Breast epithelium (tissue), 4 donors: ENCODE measurements around the gene FNDC5. TPM values are rescaled to one million over a fixed set of nuclear protein-coding genes. Genes with fewer than 3 reads are reported as not detected.

Experiments
- DNase-seq, 2 donors: peaks; one replicate each; pipeline ENCODE4 v3.0.0-alpha.2; 2019; ENCODE audit warnings: low spot score in 2 of 2
- H3K27ac ChIP-seq, 2 donors: fragments of 200-600 bp; sonication (generic) in 1 of 2; one replicate each; pipeline ENCODE4 v1.5.1; 2016 to 2019; ENCODE audit warnings: mild to moderate bottlenecking in 1 of 2
- H3K27me3 ChIP-seq, 2 donors: fragments of 200-600 bp; sonication (generic) in 1 of 2; one replicate each; pipeline versions ENCODE4 v1.5.1 to v1.6.0; 2017 to 2019; ENCODE audit warnings: control low read depth in 1 of 2, mild to moderate bottlenecking in 1 of 2
- H3K36me3 ChIP-seq: fragments of 200-600 bp; one replicate; pipeline ENCODE4 v1.5.1; 2019
- H3K4me1 ChIP-seq, 2 donors: fragments of 200-600 bp; sonication (generic); one replicate each; pipeline ENCODE4 v1.5.1; 2016 to 2019; ENCODE audit warnings: control low read depth in 1 of 2
- H3K4me3 ChIP-seq, 3 donors: fragments of 200-600 bp; sonication (generic); 1 replicate in 2 of 3; 2 replicates in 1 of 3; pipeline ENCODE4 v1.5.1; 2016 to 2019; ENCODE audit warnings: mild to moderate bottlenecking in 3 of 3, moderate library complexity in 2 of 3
- H3K9me3 ChIP-seq, 2 donors: fragments of 200-600 bp; sonication (generic) in 1 of 2; one replicate each; pipeline ENCODE4 v1.5.1; 2016 to 2019; ENCODE audit warnings: control low read depth in 1 of 2
- CTCF ChIP-seq, 3 donors: fragments of 450-650 bp; IDR thresholded peaks; one replicate each; pipeline ENCODE4 v1.5.1; 2016 to 2017; ENCODE audit warnings: antibody characterized with exemption in 3 of 3, mild to moderate bottlenecking in 3 of 3, moderate library complexity in 3 of 3
- POLR2A ChIP-seq: fragments of 450-650 bp; IDR thresholded peaks from one replicate; pipeline ENCODE4 v1.6.1; 2016; ENCODE audit warnings: antibody characterized with exemption, mild to moderate bottlenecking, moderate library complexity
- POLR2AphosphoS5 ChIP-seq, 3 donors: sonication (generic); formaldehyde crosslinking; IDR thresholded peaks; one replicate each; pipeline ENCODE4 v1.6.1; 2017; ENCODE audit warnings: antibody characterized with exemption in 3 of 3
- intact Hi-C: fragments of 100-400 bp; cut with DNase I; formaldehyde crosslinking; loops from one replicate; pipeline ENCODE4 v1.15.1; 2023; ENCODE audit warnings: low total_unique reads
- total RNA-seq, 3 donors: library from RNA; depleted of rRNA; stranded (reverse); fragments of >200 nt; gene quantifications; one replicate each; pipeline ENCODE4 v1.1.0, GENCODE V29; 2016

FNDC5 gene
- total RNA-seq, 3 donors from 2014 or later, result 0.59 to 0.96 TPM; not detected in 1

- no peak overlapping the region for H3K27ac ChIP-seq
- H3K4me1 ChIP-seq, result no peaks in the 10 kb centered on the region
- intact Hi-C loops, result no loop called here
- no peak for TF ChIP-seq POLR2AphosphoS5 (IDR thresholded peaks at IDR 0.05)
- no peak for TF ChIP-seq CTCF (IDR thresholded peaks at IDR 0.05)
- no peak for TF ChIP-seq POLR2A
- no peak for DNase-seq
- H3K9me3 ChIP-seq, result no peaks in the 10 kb centered on the region
- no peak overlapping the region for H3K4me3 ChIP-seq
- peaks cover 12% of the 10 kb centered on the region for H3K36me3 ChIP-seq
- no peaks in the 10 kb centered on the region for H3K27me3 ChIP-seq
Measured at GRCh38 chr1:32830092-32830852, 40.4 kb downstream of the FNDC5 start.

GRCh38 chr1:32828341-32828740 lies 42.4 kb downstream of the FNDC5 start:
- intact Hi-C loops, result no loop called here
- Histone ChIP-seq H3K36me3 (peaks cover 8% of the 10 kb centered on the region), H3K27ac (no peak overlapping the region), H3K9me3 (no peaks in the 10 kb centered on the region), H3K4me1 (no peaks in the 10 kb centered on the region), H3K4me3 (no peak overlapping the region), H3K27me3 (no peaks in the 10 kb centered on the region)
- no peak for DNase-seq
- TF ChIP-seq CTCF (IDR thresholded peaks at IDR 0.05) (no peak), POLR2AphosphoS5 (IDR thresholded peaks at IDR 0.05) (no peak), POLR2A (no peak)

GRCh38 chr1:32825181-32825580 lies 45.5 kb downstream of the FNDC5 start:
- DNase-seq, result no peak
- peaks cover 4% of the 10 kb centered on the region for H3K36me3 ChIP-seq
- TF ChIP-seq CTCF (IDR thresholded peaks at IDR 0.05), result no peak
- no peak for TF ChIP-seq POLR2AphosphoS5 (IDR thresholded peaks at IDR 0.05)
- TF ChIP-seq POLR2A, result no peak
- no peaks in the 10 kb centered on the region for H3K27me3 ChIP-seq
- no peaks in the 10 kb centered on the region for H3K4me1 ChIP-seq
- no peaks in the 10 kb centered on the region for H3K9me3 ChIP-seq
- H3K4me3 ChIP-seq, result no peak overlapping the region
- no peak overlapping the region for H3K27ac ChIP-seq
- intact Hi-C loops, result no loop called here

GRCh38 chr1:32818804-32819541 lies 51.7 kb downstream of the FNDC5 start:
- DNase-seq, result no peak
- Histone ChIP-seq H3K4me1 (peaks cover 0 to 12% of the 10 kb centered on the region in 2 donors), H3K36me3 (no peaks in the 10 kb centered on the region), H3K27me3 (no peaks in the 10 kb centered on the region), H3K9me3 (no peaks in the 10 kb centered on the region), H3K27ac (peak overlapping the region; percentile 97 to 98), H3K4me3 (peak overlapping the region; percentile 82 to 98 (median 85))
- TF ChIP-seq POLR2AphosphoS5 (IDR thresholded peaks at IDR 0.05), result no peak
- TF ChIP-seq CTCF (IDR thresholded peaks at IDR 0.05), result no peak
- no peak for TF ChIP-seq POLR2A
- intact Hi-C loops, result no loop called here
